Mucosa of stomach (tissue), 1 donor: ENCODE data around the gene IBTK.
"Not testable (repeated sequence)": the region's sequence is repeated elsewhere in the genome, so short reads cannot be mapped to it uniquely, and the experiment has no call there.

Experiments
- H3K27me3 ChIP-seq: one replicate; pipeline ENCODE4 v1.7.0; 2013; ENCODE audit warnings: mild to moderate bottlenecking, low read length; ENCODE audit not compliant: control insufficient read depth, insufficient read depth
- H3K36me3 ChIP-seq: one replicate; pipeline ENCODE4 v1.7.0; 2013; ENCODE audit warnings: low read length; ENCODE audit not compliant: control insufficient read depth, insufficient read depth
- H3K4me1 ChIP-seq: one replicate; pipeline ENCODE4 v1.7.0; 2013; ENCODE audit warnings: mild to moderate bottlenecking, low read length; ENCODE audit not compliant: control insufficient read depth, insufficient read depth
- H3K4me3 ChIP-seq: one replicate; pipeline ENCODE4 v1.7.0; 2013; ENCODE audit warnings: low read length
- H3K9ac ChIP-seq: one replicate; pipeline ENCODE4 v1.7.0; 2013; ENCODE audit warnings: mild to moderate bottlenecking, low read length, moderate library complexity
- H3K9me3 ChIP-seq: one replicate; pipeline ENCODE4 v1.7.0; 2013; ENCODE audit warnings: mild to moderate bottlenecking, low read length, moderate library complexity; ENCODE audit not compliant: control insufficient read depth
- donor health status: Pancreatic carcinoma.

IBTK gene

GRCh38 chr6:82263916-82264315, 16.4 kb upstream of the IBTK start:
- no peak overlapping the region for H3K4me3 ChIP-seq
- H3K36me3 ChIP-seq = no peaks in the 10 kb centered on the region
- peaks cover 3% of the 10 kb centered on the region for H3K4me1 ChIP-seq
- no peaks in the 10 kb centered on the region for H3K9me3 ChIP-seq
- H3K9ac ChIP-seq = no peak overlapping the region
- H3K27me3 ChIP-seq = no peaks in the 10 kb centered on the region

- H3K9ac ChIP-seq = no peak overlapping the region
- H3K36me3 ChIP-seq = no peaks in the 10 kb centered on the region
- no peaks in the 10 kb centered on the region for H3K27me3 ChIP-seq
- H3K4me1 ChIP-seq = peaks cover 7% of the 10 kb centered on the region
- H3K4me3 ChIP-seq = no peak overlapping the region
- H3K9me3 ChIP-seq = no peaks in the 10 kb centered on the region
Observed at GRCh38 chr6:82260997-82261732, 13.6 kb upstream of the IBTK start.

- peaks cover 7% of the 10 kb centered on the region for H3K4me1 ChIP-seq
- no peaks in the 10 kb centered on the region for H3K36me3 ChIP-seq
- no peak overlapping the region for H3K9ac ChIP-seq
- no peak overlapping the region for H3K4me3 ChIP-seq
- H3K27me3 ChIP-seq = no peaks in the 10 kb centered on the region
- H3K9me3 ChIP-seq = no peaks in the 10 kb centered on the region
Observed at GRCh38 chr6:82259389-82259788, 11.8 kb upstream of the IBTK start.

GRCh38 chr6:82257088-82257774, 9.7 kb upstream of the IBTK start:
- Histone ChIP-seq H3K4me3 (no peak overlapping the region), H3K9me3 (no peaks in the 10 kb centered on the region), H3K9ac (no peak overlapping the region), H3K4me1 (peaks cover 7% of the 10 kb centered on the region), H3K27me3 (no peaks in the 10 kb centered on the region), H3K36me3 (no peaks in the 10 kb centered on the region)

- H3K9me3 ChIP-seq, H3K36me3 ChIP-seq, H3K4me1 ChIP-seq, H3K9ac ChIP-seq, H3K4me3 ChIP-seq, H3K27me3 ChIP-seq: not testable (repeated sequence)
Observed at GRCh38 chr6:82254722-82255121, 7.2 kb upstream of the IBTK start.

GRCh38 chr6:82251942-82252341, 4.4 kb upstream of the IBTK start:
- no peaks in the 10 kb centered on the region for H3K36me3 ChIP-seq
- no peaks in the 10 kb centered on the region for H3K27me3 ChIP-seq
- H3K9me3 ChIP-seq = no peaks in the 10 kb centered on the region
- no peak overlapping the region for H3K9ac ChIP-seq
- H3K4me3 ChIP-seq = no peak overlapping the region
- H3K4me1 ChIP-seq = peaks cover 14% of the 10 kb centered on the region

GRCh38 chr6:82249381-82250253, 2.1 kb upstream of the IBTK start:
- no peaks in the 10 kb centered on the region for H3K27me3 ChIP-seq
- H3K4me3 ChIP-seq = no peak overlapping the region
- peaks cover 31% of the 10 kb centered on the region for H3K4me1 ChIP-seq
- H3K36me3 ChIP-seq = no peaks in the 10 kb centered on the region
- H3K9ac ChIP-seq = no peak overlapping the region
- no peaks in the 10 kb centered on the region for H3K9me3 ChIP-seq

GRCh38 chr6:82248273-82248735, 760 bp upstream of the IBTK start:
- H3K36me3 ChIP-seq = peaks cover 4% of the 10 kb centered on the region
- peak overlapping the region; percentile 52 for H3K4me3 ChIP-seq
- H3K27me3 ChIP-seq = no peaks in the 10 kb centered on the region
- peak overlapping the region; percentile 98 for H3K9ac ChIP-seq
- peaks cover 40% of the 10 kb centered on the region for H3K4me1 ChIP-seq
- no peaks in the 10 kb centered on the region for H3K9me3 ChIP-seq

GRCh38 chr6:82246802-82247504, 591 bp downstream of the IBTK start:
- peak overlapping the region; percentile 98 for H3K9ac ChIP-seq
- H3K36me3 ChIP-seq = peaks cover 4% of the 10 kb centered on the region
- no peaks in the 10 kb centered on the region for H3K9me3 ChIP-seq
- peaks cover 40% of the 10 kb centered on the region for H3K4me1 ChIP-seq
- peak overlapping the region; percentile 52 for H3K4me3 ChIP-seq
- H3K27me3 ChIP-seq = no peaks in the 10 kb centered on the region

GRCh38 chr6:82246370-82246769, 1.2 kb downstream of the IBTK start:
- H3K4me3 ChIP-seq = peak overlapping the region; percentile 52
- H3K27me3 ChIP-seq = no peaks in the 10 kb centered on the region
- H3K36me3 ChIP-seq = peaks cover 4% of the 10 kb centered on the region
- H3K9me3 ChIP-seq = no peaks in the 10 kb centered on the region
- peak overlapping the region; percentile 98 for H3K9ac ChIP-seq
- peaks cover 40% of the 10 kb centered on the region for H3K4me1 ChIP-seq

GRCh38 chr6:82245376-82245775, 2.2 kb downstream of the IBTK start:
- Histone ChIP-seq H3K36me3 (peaks cover 4% of the 10 kb centered on the region), H3K9me3 (no peaks in the 10 kb centered on the region), H3K4me1 (peaks cover 40% of the 10 kb centered on the region), H3K27me3 (no peaks in the 10 kb centered on the region), H3K9ac (no peak overlapping the region), H3K4me3 (no peak overlapping the region)
